AG08395 (cell line): ENCODE results near the gene ARAP3.

ENCODE experiments used
- DNase-seq: peaks from one replicate; pipeline ENCODE4 v3.0.0; 2012; ENCODE audit warnings: mixed read lengths, low spot score

The ARAP3 gene

GRCh38 chr5:141697586-141697985 lies 15.6 kb upstream of the ARAP3 start:
- no peak for DNase-seq

GRCh38 chr5:141696431-141696830 lies 14.4 kb upstream of the ARAP3 start:
- no peak for DNase-seq

DNA sequence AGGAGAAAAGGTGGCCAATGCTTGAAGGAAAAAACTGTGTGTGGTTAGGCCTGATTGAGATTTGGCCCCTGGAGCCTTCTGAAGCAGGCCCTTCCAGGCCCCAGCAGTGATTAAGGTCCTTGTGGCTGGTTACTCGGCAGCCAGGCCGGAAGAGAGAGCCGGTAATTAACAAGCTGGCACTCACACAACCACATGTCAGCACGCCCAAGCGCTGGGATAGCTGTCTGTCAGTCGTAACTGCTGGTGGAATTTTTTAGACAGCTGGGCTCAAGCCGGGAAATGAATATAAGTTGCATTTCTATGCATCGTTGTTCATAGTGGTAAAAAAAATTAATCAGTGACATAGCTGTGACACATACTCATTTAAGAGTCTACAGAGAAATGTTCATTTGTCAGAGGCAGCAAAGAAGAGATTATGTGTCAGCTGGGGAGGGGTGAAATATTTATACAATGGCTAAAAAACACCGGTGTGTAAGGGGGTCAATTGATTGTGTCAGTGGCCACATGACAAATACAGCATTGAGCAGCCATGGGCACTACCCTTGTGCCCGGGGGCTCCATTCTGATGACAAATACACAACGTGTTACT lies 13.7 kb upstream of the ARAP3 start:
- peak; percentile 20 for DNase-seq

GRCh38 chr5:141694479-141694878 lies 12.4 kb upstream of the ARAP3 start:
- DNase-seq: no peak

- DNase-seq: no peak
These were observed 11.1 kb upstream of the ARAP3 start for GRCh38 chr5:141692919-141693725.

DNA sequence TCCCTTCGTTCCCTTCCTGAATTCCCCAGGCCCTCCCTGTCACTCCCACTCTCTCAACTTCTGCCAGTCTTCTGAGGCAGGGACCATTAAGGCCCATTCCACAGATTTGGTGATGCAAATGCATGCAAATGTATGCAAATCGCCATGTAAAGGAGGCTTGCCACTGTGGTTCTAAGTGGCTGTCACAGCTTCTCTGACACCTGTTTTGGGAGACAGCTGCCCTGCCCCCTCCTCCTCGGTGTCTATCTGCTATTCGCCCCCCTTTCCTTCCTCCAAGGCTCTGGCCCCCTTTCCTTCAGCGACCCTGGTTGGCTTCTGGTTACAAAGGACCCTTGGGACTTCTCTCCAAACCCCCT lies 10.5 kb upstream of the ARAP3 start:
- DNase-seq: no peak

DNA sequence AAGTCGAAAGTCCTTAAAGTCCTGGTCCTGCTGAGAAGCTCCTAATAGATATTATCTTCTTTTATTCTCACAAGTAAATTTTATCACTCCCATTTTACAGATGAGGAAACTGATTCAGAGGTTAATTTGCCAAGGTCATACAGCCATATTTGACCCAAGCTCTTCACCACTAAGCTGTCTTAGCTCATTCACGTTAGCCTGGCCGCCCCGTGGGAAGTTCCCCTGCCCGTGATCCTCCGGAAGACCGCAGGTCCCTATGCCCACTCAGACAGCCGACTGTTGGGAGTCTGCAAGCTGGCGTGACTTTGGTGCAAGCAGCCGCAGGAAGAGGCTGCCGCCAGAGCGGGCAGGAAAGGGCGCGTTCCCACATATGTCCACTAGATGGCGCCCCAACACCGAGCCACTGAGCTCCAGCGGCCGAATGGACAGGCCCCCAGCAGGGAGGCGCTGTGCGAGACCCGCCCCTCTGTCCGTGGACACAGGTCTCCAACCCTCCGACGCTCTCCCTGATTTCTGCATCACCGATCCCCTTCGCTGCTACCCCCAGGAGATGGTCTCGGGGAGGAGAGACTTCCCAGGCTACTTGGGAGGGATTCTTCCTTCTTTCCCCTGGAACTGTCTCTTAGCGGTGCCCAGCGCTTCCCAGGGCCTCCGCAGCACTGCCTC lies 10.0 kb upstream of the ARAP3 start:
- DNase-seq: peak; percentile 87

DNA sequence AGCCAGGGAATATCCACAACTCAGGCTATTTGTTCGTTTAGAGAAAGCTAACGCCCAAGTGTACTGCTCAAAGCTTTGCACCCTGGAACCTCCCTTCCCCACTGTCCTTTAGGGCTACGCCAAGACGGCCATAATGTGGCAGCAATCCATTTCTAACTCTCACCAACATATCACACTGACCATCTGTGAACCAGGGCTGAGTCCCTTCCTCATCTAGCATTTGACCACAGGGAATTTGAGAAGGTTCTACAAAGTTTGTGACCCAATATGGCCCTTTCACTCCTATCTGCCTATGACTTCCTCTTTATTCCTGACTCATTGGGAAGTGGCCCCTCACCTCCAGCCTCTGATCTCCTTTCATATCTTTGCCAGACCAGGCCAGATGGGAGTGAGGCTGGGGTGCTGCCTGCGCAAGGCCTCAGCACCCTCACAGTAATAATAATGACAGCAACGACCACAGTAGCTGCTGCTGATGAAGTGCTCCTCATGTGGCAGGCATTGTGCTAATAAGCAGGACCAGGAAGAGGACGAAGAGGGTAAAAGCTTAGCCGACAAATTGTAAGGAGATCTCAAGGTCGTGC lies 9.3 kb upstream of the ARAP3 start:
- DNase-seq: no peak

- no peak for DNase-seq
These were observed 4.8 kb upstream of the ARAP3 start for GRCh38 chr5:141686648-141687416.

- DNase-seq: no peak
These were observed 3.6 kb upstream of the ARAP3 start for GRCh38 chr5:141685591-141685990.

GRCh38 chr5:141683596-141684141 lies 1.6 kb upstream of the ARAP3 start:
- no peak for DNase-seq

GRCh38 chr5:141681295-141681694 lies 735 bp downstream of the ARAP3 start:
- no peak for DNase-seq

DNA sequence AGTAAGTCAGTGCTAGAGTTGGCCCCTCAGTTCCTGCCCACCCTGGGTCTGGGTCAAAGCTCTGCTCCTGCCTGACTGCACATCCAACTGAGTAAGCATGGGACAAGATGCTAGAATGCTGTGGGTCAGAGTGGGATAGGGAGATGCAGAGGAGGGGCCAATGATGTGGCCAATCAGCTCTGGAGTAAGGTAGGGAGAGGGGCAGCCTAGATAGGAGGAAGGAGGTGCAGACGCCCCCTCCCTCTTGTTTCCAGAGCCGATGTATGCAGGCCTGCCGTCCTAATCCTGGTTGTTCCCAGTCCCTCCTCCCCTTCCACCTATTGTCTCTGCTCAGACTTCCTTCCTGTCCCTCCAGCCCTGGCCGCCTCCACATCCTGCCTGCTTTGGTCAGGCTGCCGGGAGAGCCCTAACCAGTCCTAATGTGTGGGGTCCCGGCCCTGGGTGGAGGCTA lies 1.3 kb downstream of the ARAP3 start:
- no peak for DNase-seq

- no peak for DNase-seq
These were observed 1.9 kb downstream of the ARAP3 start for GRCh38 chr5:141680178-141680577.

DNA sequence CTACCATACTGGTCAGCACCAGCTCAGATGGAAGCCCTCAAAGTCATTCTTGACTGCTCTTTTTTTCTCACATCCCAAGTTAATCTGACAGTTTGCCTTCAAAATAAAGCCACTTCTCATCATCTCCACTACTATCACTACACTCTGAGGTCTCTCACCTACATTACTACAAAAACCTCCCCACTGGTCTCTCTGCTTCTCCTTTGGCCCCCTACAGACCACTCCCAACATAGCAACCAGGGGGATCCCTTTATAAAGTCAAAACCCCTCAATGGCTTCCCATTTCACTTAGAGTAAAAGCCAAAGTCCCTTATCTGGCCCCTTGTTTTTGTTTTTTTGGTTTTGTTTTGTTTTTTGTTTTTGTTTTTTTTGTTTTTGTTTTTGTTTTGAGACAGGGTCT lies 4.6 kb downstream of the ARAP3 start:
- DNase-seq: no peak

GRCh38 chr5:141675672-141676071 lies 6.4 kb downstream of the ARAP3 start:
- no peak for DNase-seq

- DNase-seq: no peak
These were observed 7.3 kb downstream of the ARAP3 start for GRCh38 chr5:141674747-141675146.

DNA sequence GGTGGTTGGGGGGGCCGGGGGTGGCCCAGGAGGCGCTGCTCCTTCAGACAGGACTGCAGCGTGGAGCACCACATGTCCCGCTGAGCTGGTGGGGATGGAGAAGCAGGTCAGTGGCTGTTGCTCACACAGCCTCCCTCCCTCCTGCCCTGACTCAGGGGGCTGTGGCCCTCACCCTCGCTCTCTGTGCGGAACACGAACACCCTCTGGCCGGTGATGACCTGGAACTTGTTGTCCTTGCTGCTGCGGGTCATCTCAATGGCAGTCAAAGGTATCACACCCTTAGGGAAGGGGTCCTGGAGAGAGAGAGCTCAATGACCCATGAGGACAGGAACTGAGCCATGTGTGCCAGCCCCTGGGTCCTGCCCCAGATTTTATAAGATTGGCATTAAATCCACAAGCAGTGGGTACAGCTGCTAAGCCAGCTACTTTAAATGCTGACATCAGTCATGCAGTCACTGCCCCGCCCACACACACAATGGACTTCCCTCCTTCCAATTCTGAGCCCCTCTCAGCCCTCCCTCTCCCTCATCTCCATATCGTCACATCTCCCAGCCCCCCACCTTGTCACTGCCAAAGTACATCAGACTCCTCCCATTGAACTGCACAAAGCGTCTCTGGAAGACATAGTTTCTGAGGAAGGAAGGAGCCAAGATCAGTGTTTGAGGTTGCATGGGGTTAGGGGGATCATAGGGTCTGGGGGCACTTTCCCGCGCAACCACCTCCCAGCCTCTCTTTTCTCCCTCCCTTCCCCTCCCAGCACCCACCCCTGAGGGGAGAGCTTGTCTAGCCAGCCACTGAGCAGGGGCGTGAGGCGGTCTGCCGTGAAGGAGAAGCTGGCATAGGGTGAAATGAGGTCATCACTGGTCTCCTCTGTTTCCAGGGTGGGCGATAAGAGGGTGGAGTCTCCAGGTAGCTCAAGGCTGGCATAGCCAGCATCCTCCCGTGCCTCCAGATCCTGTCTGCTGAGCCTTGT lies 8.9 kb downstream of the ARAP3 start:
- DNase-seq: no peak

GRCh38 chr5:141672071-141672840 lies 9.8 kb downstream of the ARAP3 start:
- no peak for DNase-seq

DNA sequence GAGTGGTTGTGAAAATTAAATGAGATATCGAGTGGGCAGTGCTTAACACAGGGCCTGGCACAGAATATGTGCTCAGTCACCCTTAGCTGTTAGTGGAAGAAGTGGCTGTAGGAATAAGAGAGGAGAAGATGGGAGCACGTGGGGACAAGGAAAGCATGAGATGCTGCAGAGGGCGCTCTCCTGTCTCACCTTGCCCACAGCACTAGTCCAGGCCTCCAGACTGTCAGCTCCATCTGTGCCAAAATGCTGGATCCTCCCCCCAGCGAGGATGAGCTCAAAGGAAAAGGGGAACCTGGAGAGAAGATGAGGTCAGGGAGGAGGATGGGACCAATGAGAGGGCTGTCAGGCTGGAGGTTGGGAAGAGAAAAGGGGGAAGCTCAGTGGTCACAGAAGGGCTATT lies 12.5 kb downstream of the ARAP3 start:
- no peak for DNase-seq
